Measurements from ENCODE around the gene KRTAP4-1. TPM values are rescaled to one million over a fixed set of nuclear protein-coding genes. Genes with fewer than 3 reads are reported as not detected.
"Not testable (repeated sequence)": the region's sequence is repeated elsewhere in the genome, so short reads cannot be mapped to it uniquely, and the experiment has no call there.

Gene KRTAP4-1
- polyA plus RNA-seq, 1 donor (not counting 4 experiments of a cell fraction or from before 2014, with no cell fraction given), result not detected

- FAIRE-seq (no peak), DNase-seq (ENCODE audit: low read depth, low spot score) (no peak)
- dilution Hi-C loops (cut with MboI; ENCODE audit: extremely low pct_ligation_motif_present, low sequenced_read_pairs), result no loop called here
- H3K4me3 ChIP-seq (ENCODE audit: control insufficient read depth in 2 of 3, extremely low read depth in 1 of 3, insufficient read depth in 2 of 3, low read depth in 1 of 3, low read length in 3 of 3), result no peak overlapping the region
- no peak overlapping the region for H2AFZ ChIP-seq (ENCODE audit: control insufficient read depth, low read length)
- H3K9me1 ChIP-seq (ENCODE audit: control insufficient read depth, extremely low read depth, insufficient read depth, low read length), result no peaks in the 10 kb centered on the region
- no peaks in the 10 kb centered on the region for H3K79me2 ChIP-seq (ENCODE audit: control insufficient read depth, insufficient read depth, low read length)
- no peak for TF ChIP-seq EZH2 (IDR thresholded peaks at IDR 0.05; ENCODE audit: low read length)
- no peak for TF ChIP-seq CTCF (optimal IDR thresholded peaks at IDR 0.05 in 1 of 3, IDR thresholded peaks at IDR 0.05 in 1 of 3, conservative IDR thresholded peaks at IDR 0.05 in 1 of 3; ENCODE audit: extremely low read depth in 1 of 3, insufficient read depth in 2 of 3, low read length in 3 of 3)
- H3K27me3 ChIP-seq (ENCODE audit: control insufficient read depth, extremely low read depth, insufficient read depth, low read length), result no peaks in the 10 kb centered on the region
- no peaks in the 10 kb centered on the region for H4K20me1 ChIP-seq (ENCODE audit: control insufficient read depth, extremely low read depth, insufficient read depth, low read length)
- no peak overlapping the region for H3K4me2 ChIP-seq (ENCODE audit: control insufficient read depth, extremely low read depth, insufficient read depth, low read depth, low read length)
- no peaks in the 10 kb centered on the region for H3K4me1 ChIP-seq (ENCODE audit: control insufficient read depth, extremely low read depth, insufficient read depth, low read length)
- H3K27ac ChIP-seq (ENCODE audit: control insufficient read depth, insufficient read depth, low read length), result no peak overlapping the region
- H3K9me3 ChIP-seq (ENCODE audit: control insufficient read depth, low read depth, low read length), result no peaks in the 10 kb centered on the region
- no peaks in the 10 kb centered on the region for H3K36me3 ChIP-seq (ENCODE audit: control insufficient read depth in 2 of 2, extremely low read depth in 1 of 2, insufficient read depth in 2 of 2, low read length in 2 of 2)
- H3K9ac ChIP-seq (ENCODE audit: control insufficient read depth, extremely low read depth, insufficient read depth, low read length), result no peak overlapping the region
Measured at GRCh38 chr17:41231731-41232130, 47.0 kb upstream of the KRTAP4-1 start.

- DNase-seq (ENCODE audit: low read depth, low spot score), result no peak
- Histone ChIP-seq H3K4me2 (ENCODE audit: control insufficient read depth, extremely low read depth, insufficient read depth, low read depth, low read length) (no peak overlapping the region), H3K9ac (ENCODE audit: control insufficient read depth, extremely low read depth, insufficient read depth, low read length) (no peak overlapping the region), H2AFZ (ENCODE audit: control insufficient read depth, low read length) (no peak overlapping the region), H4K20me1 (ENCODE audit: control insufficient read depth, extremely low read depth, insufficient read depth, low read length) (no peaks in the 10 kb centered on the region), H3K9me3 (ENCODE audit: control insufficient read depth, low read depth, low read length) (no peaks in the 10 kb centered on the region), H3K9me1 (ENCODE audit: control insufficient read depth, extremely low read depth, insufficient read depth, low read length) (no peaks in the 10 kb centered on the region), H3K4me3 (ENCODE audit: control insufficient read depth in 2 of 3, extremely low read depth in 1 of 3, insufficient read depth in 2 of 3, low read depth in 1 of 3, low read length in 3 of 3) (no peak overlapping the region), H3K36me3 (ENCODE audit: control insufficient read depth in 2 of 2, extremely low read depth in 1 of 2, insufficient read depth in 2 of 2, low read length in 2 of 2) (no peaks in the 10 kb centered on the region), H3K4me1 (ENCODE audit: control insufficient read depth, extremely low read depth, insufficient read depth, low read length) (no peaks in the 10 kb centered on the region), H3K27me3 (ENCODE audit: control insufficient read depth, extremely low read depth, insufficient read depth, low read length) (no peaks in the 10 kb centered on the region), H3K27ac (ENCODE audit: control insufficient read depth, insufficient read depth, low read length) (no peak overlapping the region), H3K79me2 (ENCODE audit: control insufficient read depth, insufficient read depth, low read length) (no peaks in the 10 kb centered on the region)
- dilution Hi-C loops (cut with MboI; ENCODE audit: extremely low pct_ligation_motif_present, low sequenced_read_pairs), result no loop called here
- TF ChIP-seq CTCF (optimal IDR thresholded peaks at IDR 0.05 in 1 of 3, IDR thresholded peaks at IDR 0.05 in 1 of 3, conservative IDR thresholded peaks at IDR 0.05 in 1 of 3; ENCODE audit: extremely low read depth in 1 of 3, insufficient read depth in 2 of 3, low read length in 3 of 3) (no peak), EZH2 (IDR thresholded peaks at IDR 0.05; ENCODE audit: low read length) (no peak)
- no peak for FAIRE-seq
Measured at GRCh38 chr17:41230094-41230493, 45.4 kb upstream of the KRTAP4-1 start.

GRCh38 chr17:41226598-41227095 is 41.9 kb upstream of the KRTAP4-1 start, which contains the start of gene KRTAP9-2:
KRTAP9-2 (plus strand) TSS chr17:41226648; CDS start chr17:41226655, 7 bp downstream.
- dilution Hi-C loops (cut with MboI; ENCODE audit: extremely low pct_ligation_motif_present, low sequenced_read_pairs); H3K4me1 ChIP-seq (ENCODE audit: control insufficient read depth, extremely low read depth, insufficient read depth, low read length); H3K27ac ChIP-seq (ENCODE audit: control insufficient read depth, insufficient read depth, low read length); H3K9me3 ChIP-seq (ENCODE audit: control insufficient read depth, low read depth, low read length); H2AFZ ChIP-seq (ENCODE audit: control insufficient read depth, low read length); FAIRE-seq; H3K9me1 ChIP-seq (ENCODE audit: control insufficient read depth, extremely low read depth, insufficient read depth, low read length); H3K27me3 ChIP-seq (ENCODE audit: control insufficient read depth, extremely low read depth, insufficient read depth, low read length); H3K9ac ChIP-seq (ENCODE audit: control insufficient read depth, extremely low read depth, insufficient read depth, low read length); H3K4me3 ChIP-seq (ENCODE audit: control insufficient read depth in 2 of 3, extremely low read depth in 1 of 3, insufficient read depth in 2 of 3, low read depth in 1 of 3, low read length in 3 of 3); H3K36me3 ChIP-seq (ENCODE audit: control insufficient read depth in 2 of 2, extremely low read depth in 1 of 2, insufficient read depth in 2 of 2, low read length in 2 of 2); DNase-seq (ENCODE audit: low read depth, low spot score); H3K4me2 ChIP-seq (ENCODE audit: control insufficient read depth, extremely low read depth, insufficient read depth, low read depth, low read length); H4K20me1 ChIP-seq (ENCODE audit: control insufficient read depth, extremely low read depth, insufficient read depth, low read length); H3K79me2 ChIP-seq (ENCODE audit: control insufficient read depth, insufficient read depth, low read length): not testable (repeated sequence)

Data from keratinocyte (primary cell).